Measurements from ENCODE around the gene KCNJ14. TPM values are rescaled to one million over a fixed set of nuclear protein-coding genes. Genes with fewer than 3 reads are reported as not detected.

Gene KCNJ14
- total and polyA plus RNA-seq, 2 of the 8 experiments (the other 6 are each of a cell fraction or from before 2014, with no cell fraction given) = 0.45 to 0.89 TPM

GRCh38 chr19:48415395-48415794 is 40.0 kb upstream of the KCNJ14 start:
- Histone ChIP-seq H3K18ac (ENCODE audit: extremely low read depth, low read length) (no peak overlapping the region), H2BK20ac (ENCODE audit: low read length) (no peak overlapping the region), H3K14ac (ENCODE audit: insufficient read length) (no peak overlapping the region), H3K23me2 (ENCODE audit: low read depth, low read length) (peaks cover 4% of the 10 kb centered on the region; the same call in 1 of the 2 replicates), H2BK5ac (ENCODE audit: low read depth, low read length) (0 out of 2 replicates have a peak overlapping the region, but pooled peaks have one; percentile 5), H3K9ac (replicated peaks in 1 of 4; ENCODE audit: extremely low read depth in 1 of 4, low read depth in 3 of 4, low read length in 3 of 4) (no peak overlapping the region), H3K9me3 (ENCODE audit: insufficient read depth in 2 of 2, low read depth in 1 of 2, low read length in 1 of 2) (no peaks in the 10 kb centered on the region; a peak in 1 of 4 replicates), H2BK15ac (ENCODE audit: low read length) (no peak overlapping the region), H4K20me1 (replicated peaks in 1 of 2; ENCODE audit: control insufficient read depth in 1 of 2, insufficient read depth in 2 of 2, low read length in 2 of 2) (peaks cover 0 to 1% of the 10 kb centered on the region in 2 experiments), H3K27ac (ENCODE audit: low read depth, low read length) (no peak overlapping the region), H3K4me3 (ENCODE audit: extremely low read depth in 1 of 4, insufficient read depth in 2 of 4, low read depth in 3 of 4, low read length in 4 of 4) (peak overlapping the region in 1 of 4 experiments; percentile 55; a peak in 1 of 8 replicates), H2AK5ac (ENCODE audit: low read depth, low read length) (no peak overlapping the region; the same call in 1 of the 2 replicates), H3K36me3 (ENCODE audit: control insufficient read depth in 2 of 4, insufficient read depth in 4 of 4, low read length in 3 of 4) (no peaks in the 10 kb centered on the region), H3K4me1 (replicated peaks in 1 of 4; ENCODE audit: control insufficient read depth in 3 of 4, insufficient read depth in 4 of 4, low read length in 3 of 4) (peaks cover 0 to 19% (median 8%) of the 10 kb centered on the region in 4 experiments; a peak in 5 of 7 replicates), H3K27me3 (replicated peaks in 1 of 4; ENCODE audit: control insufficient read depth in 3 of 4, extremely low read depth in 1 of 4, insufficient read depth in 3 of 4, low read length in 3 of 4) (no peaks in the 10 kb centered on the region; a peak in 1 of 7 replicates), H2BK120ac (replicated peaks; ENCODE audit: low read depth, low read length) (no peak overlapping the region), H3K79me1 (ENCODE audit: low read depth, low read length) (peaks cover 3% of the 10 kb centered on the region; the same call in 1 of the 2 replicates), H4K8ac (ENCODE audit: extremely low read depth, insufficient read depth, low read length) (no peak overlapping the region; the same call in 1 of the 2 replicates), H3K4ac (replicated peaks; ENCODE audit: insufficient read length, low read depth, low read length) (no peak overlapping the region), H2BK12ac (ENCODE audit: low read depth, low read length) (no peak overlapping the region), H3K79me2 (ENCODE audit: control insufficient read depth in 1 of 2, insufficient read depth in 2 of 2, low read length in 2 of 2) (no peaks in the 10 kb centered on the region), H4K91ac (replicated peaks; ENCODE audit: insufficient read length, low read length) (no peak overlapping the region), H3K56ac (replicated peaks; ENCODE audit: insufficient read length, low read depth, low read length) (no peak overlapping the region), H3K4me2 (ENCODE audit: insufficient read depth in 1 of 2, low read depth in 2 of 2, low read length in 2 of 2) (no peak overlapping the region; a peak in 2 of 4 replicates), H4K5ac (ENCODE audit: insufficient read length, low read depth, low read length) (no peak overlapping the region), H3K23ac (ENCODE audit: insufficient read length) (no peak overlapping the region), H2AFZ (ENCODE audit: low read length) (no peak overlapping the region)
- DNase-seq (ENCODE audit: low read depth in 1 of 2, low spot score in 2 of 2) (peak; percentile 91 to 97), FAIRE-seq (peak; percentile 28)
- TF ChIP-seq TCF12 (IDR thresholded peaks at IDR 0.05; ENCODE audit: low read depth, low read length) (no peak), BCL11A (IDR thresholded peaks at IDR 0.05; ENCODE audit: low read depth in 2 of 2, low read length in 2 of 2) (no peak), EGR1 (IDR thresholded peaks at IDR 0.05; ENCODE audit: borderline replicate concordance, low read depth, low read length) (no peak), CREB1 (IDR thresholded peaks at IDR 0.05) (no peak), POLR2AphosphoS5 (IDR thresholded peaks at IDR 0.05; ENCODE audit: low read depth, low read length) (no peak), HDAC6 (IDR thresholded peaks at IDR 0.05; ENCODE audit: low read depth, low read length) (no peak), EP300 (IDR thresholded peaks at IDR 0.05; ENCODE audit: borderline replicate concordance in 1 of 2, low read depth in 2 of 2, low read length in 2 of 2) (no peak), E2F6 (IDR thresholded peaks at IDR 0.05) (no peak)
- TF ChIP-seq, protein P1, sequence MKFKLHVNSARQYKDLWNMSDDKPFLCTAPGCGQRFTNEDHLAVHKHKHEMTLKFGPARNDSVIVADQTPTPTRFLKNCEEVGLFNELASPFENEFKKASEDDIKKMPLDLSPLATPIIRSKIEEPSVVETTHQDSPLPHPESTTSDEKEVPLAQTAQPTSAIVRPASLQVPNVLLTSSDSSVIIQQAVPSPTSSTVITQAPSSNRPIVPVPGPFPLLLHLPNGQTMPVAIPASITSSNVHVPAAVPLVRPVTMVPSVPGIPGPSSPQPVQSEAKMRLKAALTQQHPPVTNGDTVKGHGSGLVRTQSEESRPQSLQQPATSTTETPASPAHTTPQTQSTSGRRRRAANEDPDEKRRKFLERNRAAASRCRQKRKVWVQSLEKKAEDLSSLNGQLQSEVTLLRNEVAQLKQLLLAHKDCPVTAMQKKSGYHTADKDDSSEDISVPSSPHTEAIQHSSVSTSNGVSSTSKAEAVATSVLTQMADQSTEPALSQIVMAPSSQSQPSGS (IDR thresholded peaks at IDR 0.05; ENCODE audit: low read length) = no peak
- POLR2A ChIA-PET (ENCODE audit: partially characterized antibody) = interaction anchor here (1.0 to 3.4 kb wide), 5 partner anchors 13 to 52 kb away, joined by 4 to 57 read pairs (median 6); partner anchors contain the start of genes GRIN2D, KDELR1, SYNGR4 and TMEM143
- WGBS, 2 experiments (ENCODE audit: extremely low coverage in 1 of 2, insufficient coverage in 1 of 2, insufficient read length in 1 of 2, insufficient replicate concordance in 2 of 2, low coverage in 1 of 2, low lambda C conversion rate in 2 of 2, missing lambda C conversion rate in 1 of 2) = 88% methylated on average over 7 of the region's 14 CpGs; no CpG with 5 or more reads in 1 of the 2 experiments
- CTCF ChIA-PET (ENCODE audit: partially characterized antibody) = interaction anchor here (1.3 to 1.8 kb wide), 4 partner anchors 8 to 52 kb away, joined by 3 to 6 read pairs (median 4); partner anchors contain the start of genes KDELR1, SYNGR4 and TMEM143

All from H1 (cell line).